SK-N-SH (cell line): Measurements from ENCODE around the gene CHSY1. TPM values are rescaled to one million over a fixed set of nuclear protein-coding genes. Genes with fewer than 3 reads are reported as not detected.

Experiments
- CTCF ChIA-PET: fragments of 300-600, 350-600 bp; formaldehyde crosslinking; extraction: SDS; loops from one replicate; lab custom pipeline; 2021; lab: Yijun Ruan, JAX
- POLR2A ChIA-PET: fragments of 350-600 bp; sonication (Branson Sonifier 250); formaldehyde crosslinking; extraction: SDS; loops from one replicate; lab custom pipeline; 2020; ENCODE audit warnings: antibody characterized with exemption, inconsistent platforms; lab: Yijun Ruan, JAX
- DNase-seq: peaks from one replicate; pipeline ENCODE4 v3.0.0; 2012
- H2AFZ ChIP-seq: fragments of 200-600 bp; sonication (generic); 2 replicates; pipeline ENCODE4 v1.8.1; 2016; ENCODE audit warnings: antibody characterized with exemption, mild to moderate bottlenecking, low read depth
- H3F3A ChIP-seq: fragments of 200-600 bp; sonication (generic); replicated peaks from 2 replicates; pipeline ENCODE3; 2016; ENCODE audit warnings: antibody characterized with exemption, mild to moderate bottlenecking; ENCODE audit not compliant: insufficient read depth
- H3K27ac ChIP-seq, 2 experiments: fragments of 200-500 bp in 1 of 2; fragments of 200-600 bp in 1 of 2; sonication (Bioruptor generic) in 1 of 2; sonication (generic), shearing (Covaris generic) in 1 of 2; 2 replicates each; pipeline versions ENCODE4 v1.5.1 to v1.6.1; 2014 to 2016; ENCODE audit warnings: low read depth in 2 of 2, inconsistent platforms in 1 of 2, low read length in 1 of 2, mild to moderate bottlenecking in 1 of 2, mixed read lengths in 1 of 2
- H3K27me3 ChIP-seq: fragments of 200-600 bp; sonication (generic), shearing (Covaris generic); 2 replicates; pipeline ENCODE4 v1.6.1; 2016; ENCODE audit warnings: mixed run types; ENCODE audit not compliant: insufficient read depth
- H3K36me3 ChIP-seq, 2 experiments: fragments of 200-500 bp in 1 of 2; fragments of 200-600 bp in 1 of 2; sonication (Bioruptor generic) in 1 of 2; sonication (generic) in 1 of 2; replicated peaks in 1 of 2; 2 replicates each; pipeline versions ENCODE3 to v1.5.1; 2014 to 2016; ENCODE audit warnings: low read length in 1 of 2, mild to moderate bottlenecking in 1 of 2; ENCODE audit not compliant: insufficient read depth in 2 of 2, control insufficient read depth in 1 of 2
- H3K4me1 ChIP-seq, 2 experiments: fragments of 200-500 bp in 1 of 2; fragments of 200-600 bp in 1 of 2; sonication (Bioruptor generic) in 1 of 2; sonication (generic), shearing (Covaris generic) in 1 of 2; 2 replicates each; pipeline versions ENCODE4 v1.5.1 to v1.6.1; 2014 to 2016; ENCODE audit warnings: low read depth in 1 of 2, low read length in 1 of 2, mixed run types in 1 of 2; ENCODE audit not compliant: insufficient read depth in 2 of 2, control insufficient read depth in 1 of 2
- H3K4me2 ChIP-seq: fragments of 200-600 bp; sonication (generic), shearing (Covaris generic); 2 replicates; pipeline ENCODE4 v1.6.1; 2017; ENCODE audit warnings: mixed run types
- H3K4me3 ChIP-seq, 2 experiments: fragments of 200-500 bp in 1 of 2; fragments of 200-600 bp in 1 of 2; sonication (Bioruptor generic) in 1 of 2; sonication (generic), shearing (Covaris generic) in 1 of 2; 2 replicates each; pipeline versions ENCODE4 v1.5.1 to v1.8.1; 2014 to 2016; ENCODE audit warnings: low read depth in 2 of 2, inconsistent platforms in 1 of 2, low read length in 1 of 2, mild to moderate bottlenecking in 1 of 2, mixed read lengths in 1 of 2, moderate library complexity in 1 of 2
- H3K79me2 ChIP-seq: fragments of 200-600 bp; sonication (generic); 2 replicates; pipeline ENCODE4 v1.8.1; 2017; ENCODE audit warnings: mild to moderate bottlenecking; ENCODE audit not compliant: insufficient read depth
- H3K9ac ChIP-seq: fragments of 200-600 bp; sonication (generic); 2 replicates; pipeline ENCODE4 v1.6.1; 2017; ENCODE audit warnings: mixed run types
- H3K9me2 ChIP-seq: fragments of 200-600 bp; sonication (generic); 2 replicates; pipeline ENCODE4 v1.6.1; 2017; ENCODE audit warnings: mixed run types
- H3K9me3 ChIP-seq: fragments of 200-600 bp; sonication (generic); 2 replicates; pipeline ENCODE4 v1.6.1; 2017; ENCODE audit warnings: mixed run types, mild to moderate bottlenecking, moderate library complexity
- H4K20me1 ChIP-seq: fragments of 200-600 bp; sonication (generic); 2 replicates; pipeline ENCODE4 v1.6.1; 2017; ENCODE audit warnings: mild to moderate bottlenecking, mixed run types; ENCODE audit not compliant: insufficient read depth
- CHD2 ChIP-seq: fragments of 150-350 bp; IDR thresholded peaks from 2 replicates; pipeline ENCODE4 v1.6.1; 2018; ENCODE audit warnings: low read length; ENCODE audit not compliant: partially characterized antibody
- CTCF ChIP-seq: fragments of 200-600 bp; sonication (generic); IDR thresholded peaks from 2 replicates; pipeline ENCODE4 v1.6.1; 2017; ENCODE audit warnings: antibody characterized with exemption, mild to moderate bottlenecking, moderate library complexity
- EP300 ChIP-seq, 2 experiments: IDR thresholded peaks; 2 replicates each; pipeline versions ENCODE4 v1.4.0 to v1.6.1; 2012; ENCODE audit warnings: borderline replicate concordance in 1 of 2, low read depth in 1 of 2, low read length in 1 of 2
- EZH2phosphoT487 ChIP-seq: fragments of 200-600 bp; sonication (generic); IDR thresholded peaks from 2 replicates; pipeline ENCODE4 v1.6.1; 2017; ENCODE audit warnings: low read depth, mixed run types, mild to moderate bottlenecking, antibody characterized with exemption, moderate library complexity, borderline replicate concordance
- FOSL2 ChIP-seq: IDR thresholded peaks from 2 replicates; pipeline ENCODE4 v1.4.0; 2012; ENCODE audit warnings: low read depth, mild to moderate bottlenecking, moderate library complexity, borderline replicate concordance
- FOXJ3 ChIP-seq: sonication (generic); formaldehyde crosslinking; IDR thresholded peaks from 2 replicates; pipeline ENCODE4 v1.5.1; 2020; ENCODE audit warnings: mild to moderate bottlenecking, missing genetic modification reagents
- FOXM1 ChIP-seq: IDR thresholded peaks from 2 replicates; pipeline ENCODE4 v1.4.0; 2012; ENCODE audit warnings: low read depth, mild to moderate bottlenecking
- GATA2 ChIP-seq: sonication (generic); formaldehyde crosslinking; IDR thresholded peaks from 2 replicates; pipeline ENCODE4 v1.5.0; 2020; ENCODE audit warnings: mild to moderate bottlenecking, missing genetic modification reagents
- JUND ChIP-seq: IDR thresholded peaks from 2 replicates; pipeline ENCODE4 v1.4.0; 2012
- MAX ChIP-seq: IDR thresholded peaks from 2 replicates; pipeline ENCODE4 v1.4.0; 2012; ENCODE audit warnings: low read depth
- MEF2A ChIP-seq: IDR thresholded peaks from 2 replicates; pipeline ENCODE4 v1.4.0; 2012; ENCODE audit warnings: low read depth, borderline replicate concordance
- MXI1 ChIP-seq: IDR thresholded peaks from 2 replicates; pipeline ENCODE4 v1.6.1; 2012; ENCODE audit warnings: mild to moderate bottlenecking, low read depth, low read length, improper control_type of control experiment
- PBX3 ChIP-seq: IDR thresholded peaks from 2 replicates; pipeline ENCODE4; 2012
- POLR2AphosphoS5 ChIP-seq: IDR thresholded peaks from 2 replicates; pipeline ENCODE4 v1.6.1; 2012; ENCODE audit warnings: low read depth, low read length
- RAD21 ChIP-seq: IDR thresholded peaks from 2 replicates; pipeline ENCODE4 v1.6.1; 2012; ENCODE audit warnings: mild to moderate bottlenecking, low read length
- RXRA ChIP-seq: IDR thresholded peaks from 2 replicates; pipeline ENCODE4 v1.4.0; 2012; ENCODE audit warnings: low read depth, mild to moderate bottlenecking, borderline replicate concordance
- SIN3A ChIP-seq: IDR thresholded peaks from 2 replicates; pipeline ENCODE4 v1.6.1; 2012; ENCODE audit warnings: low read depth, mild to moderate bottlenecking, low read length, moderate library complexity, borderline replicate concordance
- SMC3 ChIP-seq: IDR thresholded peaks from 2 replicates; pipeline ENCODE4 v1.6.1; 2012; ENCODE audit warnings: low read depth, low read length, improper control_type of control experiment
- TAF1 ChIP-seq: IDR thresholded peaks from 2 replicates; pipeline ENCODE4 v1.6.1; 2012; ENCODE audit warnings: low read depth, mild to moderate bottlenecking, low read length, moderate library complexity, borderline replicate concordance
- USF1 ChIP-seq: IDR thresholded peaks from 2 replicates; pipeline ENCODE4 v1.4.0; 2012; ENCODE audit warnings: low read depth, borderline replicate concordance
- YY1 ChIP-seq: IDR thresholded peaks from 2 replicates; pipeline ENCODE4 v1.4.0; 2012; ENCODE audit warnings: low read depth, mild to moderate bottlenecking
- WGBS: methylation state at CpG from one replicate; pipeline ENCODE4 v1.1.6; 2017; ENCODE audit warnings: low lambda C conversion rate; 5-methylcytosine and 5-hydroxymethylcytosine counted together
- polyA plus RNA-seq, 3 experiments: library from polyadenylated mRNA; depleted of rRNA; stranded (reverse); fragments of >200 nt; gene quantifications; 2 replicates each; pipeline ENCODE4 v1.2.3, GENCODE V29; 2012
- TF ChIP-seq, protein P1 (sequence below): fragments of 150-350 bp; IDR thresholded peaks from 2 replicates; pipeline ENCODE4 v1.6.1; 2017; ENCODE audit warnings: antibody characterized with exemption, low read length, low read depth, borderline replicate concordance

The CHSY1 gene, protein sequence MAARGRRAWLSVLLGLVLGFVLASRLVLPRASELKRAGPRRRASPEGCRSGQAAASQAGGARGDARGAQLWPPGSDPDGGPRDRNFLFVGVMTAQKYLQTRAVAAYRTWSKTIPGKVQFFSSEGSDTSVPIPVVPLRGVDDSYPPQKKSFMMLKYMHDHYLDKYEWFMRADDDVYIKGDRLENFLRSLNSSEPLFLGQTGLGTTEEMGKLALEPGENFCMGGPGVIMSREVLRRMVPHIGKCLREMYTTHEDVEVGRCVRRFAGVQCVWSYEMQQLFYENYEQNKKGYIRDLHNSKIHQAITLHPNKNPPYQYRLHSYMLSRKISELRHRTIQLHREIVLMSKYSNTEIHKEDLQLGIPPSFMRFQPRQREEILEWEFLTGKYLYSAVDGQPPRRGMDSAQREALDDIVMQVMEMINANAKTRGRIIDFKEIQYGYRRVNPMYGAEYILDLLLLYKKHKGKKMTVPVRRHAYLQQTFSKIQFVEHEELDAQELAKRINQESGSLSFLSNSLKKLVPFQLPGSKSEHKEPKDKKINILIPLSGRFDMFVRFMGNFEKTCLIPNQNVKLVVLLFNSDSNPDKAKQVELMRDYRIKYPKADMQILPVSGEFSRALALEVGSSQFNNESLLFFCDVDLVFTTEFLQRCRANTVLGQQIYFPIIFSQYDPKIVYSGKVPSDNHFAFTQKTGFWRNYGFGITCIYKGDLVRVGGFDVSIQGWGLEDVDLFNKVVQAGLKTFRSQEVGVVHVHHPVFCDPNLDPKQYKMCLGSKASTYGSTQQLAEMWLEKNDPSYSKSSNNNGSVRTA
- 15.7 and 17.4 TPM in 2 replicates for polyA plus RNA-seq (2012; rRNA removed)
- polyA plus RNA-seq (2012; cell fraction: cytosol; rRNA removed), result 21.1 and 21.5 TPM in 2 replicates
- polyA plus RNA-seq (2012; cell fraction: nucleus; rRNA removed), result 6.0 and 10.5 TPM in 2 replicates

DNA sequence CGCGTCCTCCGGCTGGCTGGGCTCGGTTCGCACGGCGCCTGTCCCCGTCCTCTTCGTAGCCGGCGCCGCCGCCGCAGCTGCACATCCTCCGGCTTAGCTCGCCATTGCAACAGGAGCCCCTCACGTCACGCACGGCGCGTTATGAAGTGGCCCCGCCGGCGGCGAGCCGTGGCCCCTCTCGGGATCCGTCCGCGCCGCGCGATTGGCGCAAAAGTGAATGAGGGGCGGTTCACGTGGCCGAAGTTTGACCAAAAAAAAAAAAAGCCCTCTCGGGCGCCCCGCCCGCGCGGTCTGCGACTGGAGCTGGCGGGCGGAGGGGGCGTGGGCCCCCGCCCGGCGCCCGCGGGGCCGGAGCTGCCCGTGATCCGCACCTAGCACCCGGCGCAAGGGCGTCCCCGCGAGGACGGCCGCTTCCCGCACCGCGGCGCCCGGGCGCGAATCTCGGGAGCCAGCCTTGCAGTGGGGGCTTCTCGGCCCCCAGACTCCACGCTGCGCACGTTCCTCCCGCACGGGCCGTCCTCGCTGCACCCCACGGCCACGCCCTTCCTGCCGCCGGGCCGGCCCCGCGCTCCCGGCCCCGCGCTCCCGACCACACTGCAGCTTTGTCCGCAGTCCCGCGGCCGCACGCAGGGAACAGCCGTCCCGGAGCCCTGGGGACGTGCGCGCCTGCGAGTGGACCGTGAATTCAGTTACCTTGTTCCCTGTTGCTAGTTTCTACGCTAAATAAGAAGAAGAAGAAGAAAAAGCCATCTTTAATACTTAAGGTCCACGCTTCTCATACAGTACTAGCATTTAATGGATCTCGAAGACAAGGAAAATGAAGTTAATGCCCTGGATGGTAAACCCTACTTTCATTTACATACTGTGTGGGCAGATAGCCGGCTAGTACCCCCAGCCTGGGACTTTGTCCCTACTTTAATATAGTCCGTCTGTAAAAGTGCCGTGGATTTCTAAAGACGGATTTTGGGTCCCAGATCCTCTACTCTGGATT is at the start of gene CHSY1:
CHSY1 (minus strand) TSS at position 219 of the 991 bp plus-strand sequence. CDS start 592 bp downstream, outside the sequence.
- peaks cover 39% of the 10 kb centered on the region for H3K79me2 ChIP-seq
- no peaks in the 10 kb centered on the region for H3K27me3 ChIP-seq
- ChIA-PET CTCF (interaction anchor here (0.6 to 12.8 kb wide), 24 partner anchors 9 to 954 kb away, joined by 3 to 190 read pairs (median 3); no protein-coding TSS in a partner anchor), POLR2A (interaction anchor here (0.6 to 1.8 kb wide), 6 partner anchors 30 to 244 kb away, joined by 3 to 8 read pairs (median 4); no protein-coding TSS in a partner anchor)
- H3K4me2 ChIP-seq, result peak within 1 kb of the TSS; percentile 90
- H4K20me1 ChIP-seq, result peaks cover 36% of the 10 kb centered on the region
- DNase-seq, result peak; percentile 94
- peaks cover 0 to 11% of the 10 kb centered on the region in 2 experiments for H3K36me3 ChIP-seq
- H3K9me3 ChIP-seq, result no peaks in the 10 kb centered on the region
- peak within 1 kb of the TSS; percentile 77 for H3K9ac ChIP-seq
- no peaks in the 10 kb centered on the region for H3K9me2 ChIP-seq
- H3K27ac ChIP-seq, result peak within 1 kb of the TSS; percentile 52 to 90
- H3F3A ChIP-seq, result no peaks in the 10 kb centered on the region
- WGBS, result 9% methylated on average over 18 of the region's 108 CpGs
- H2AFZ ChIP-seq, result peak within 1 kb of the TSS; percentile 80
- H3K4me3 ChIP-seq, result peak within 1 kb of the TSS; percentile 69 to 89
- H3K4me1 ChIP-seq, result peaks cover 4 to 27% of the 10 kb centered on the region in 2 experiments; a peak in 2 of 4 replicates
- TF ChIP-seq MXI1 (peak; percentile 88), FOXJ3 (CRISPR knock-in tag) (no peak), PBX3 (peak; percentile 36; the same call in 1 of the 2 replicates), RAD21 (peak; percentile 47), SMC3 (peak; percentile 36), MEF2A (no peak), FOXM1 (no peak), SIN3A (peak; percentile 83), FOSL2 (no peak), RXRA (no peak), TAF1 (peak; percentile 80), EP300 (IDR thresholded peaks at IDR 0.05; ENCODE audit: borderline replicate concordance in 1 of 2, low read depth in 1 of 2, low read length in 1 of 2) (peak in 1 of 2 experiments; percentile 32; a peak in 2 of 4 replicates), GATA2 (CRISPR knock-in tag) (no peak), EZH2phosphoT487 (no peak), JUND (no peak), POLR2AphosphoS5 (peak; percentile 79), YY1 (peak; percentile 55; the same call in 1 of the 2 replicates), USF1 (peak; percentile 88), CHD2 (no peak), MAX (peak; percentile 35), CTCF (peak; percentile 18; the same call in 1 of the 2 replicates)
- TF ChIP-seq, protein P1, sequence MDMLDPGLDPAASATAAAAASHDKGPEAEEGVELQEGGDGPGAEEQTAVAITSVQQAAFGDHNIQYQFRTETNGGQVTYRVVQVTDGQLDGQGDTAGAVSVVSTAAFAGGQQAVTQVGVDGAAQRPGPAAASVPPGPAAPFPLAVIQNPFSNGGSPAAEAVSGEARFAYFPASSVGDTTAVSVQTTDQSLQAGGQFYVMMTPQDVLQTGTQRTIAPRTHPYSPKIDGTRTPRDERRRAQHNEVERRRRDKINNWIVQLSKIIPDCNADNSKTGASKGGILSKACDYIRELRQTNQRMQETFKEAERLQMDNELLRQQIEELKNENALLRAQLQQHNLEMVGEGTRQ, result peak; percentile 30; the same call in 1 of the 2 replicates
